Testis (tissue), 2 donors: Measurements from ENCODE around the gene GATA2.

Source experiments
- POLR2A ChIP-seq: fragments of 450-650 bp; IDR thresholded peaks from one replicate; pipeline ENCODE4 v1.6.1; 2017; ENCODE audit warnings: antibody characterized with exemption, mild to moderate bottlenecking, moderate library complexity
- TF ChIP-seq, protein P1 (sequence below), 3 experiments: fragments of 450-650 bp in 2 of 3; fragments of 200-600 bp in 1 of 3; sonication (generic) in 1 of 3; IDR thresholded peaks; one replicate each; pipeline ENCODE4 v1.5.1; 2016 to 2019; ENCODE audit warnings: antibody characterized with exemption in 3 of 3, mild to moderate bottlenecking in 2 of 3, moderate library complexity in 1 of 3

DNA sequence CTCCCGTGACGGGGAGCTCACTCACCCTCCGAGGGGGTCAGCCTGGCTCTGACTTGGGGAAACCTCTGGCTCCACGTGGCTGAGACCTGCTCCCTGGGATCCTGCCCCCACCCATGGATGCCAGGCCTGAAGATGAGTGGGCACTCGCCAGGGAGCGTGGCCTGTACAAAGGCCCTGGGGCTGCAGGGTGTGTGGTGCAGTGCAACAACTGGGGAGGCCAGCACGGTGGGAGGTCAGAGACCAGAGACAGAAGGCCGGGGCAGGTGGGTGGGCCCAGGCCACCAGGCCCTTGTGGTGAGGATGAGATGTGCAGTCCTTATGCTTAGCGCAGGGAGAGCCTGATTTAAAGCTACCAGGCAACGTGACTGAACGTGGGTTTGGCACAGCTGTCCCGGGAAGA, 31.3 kb downstream of the GATA2 start:
- TF ChIP-seq, protein P1, sequence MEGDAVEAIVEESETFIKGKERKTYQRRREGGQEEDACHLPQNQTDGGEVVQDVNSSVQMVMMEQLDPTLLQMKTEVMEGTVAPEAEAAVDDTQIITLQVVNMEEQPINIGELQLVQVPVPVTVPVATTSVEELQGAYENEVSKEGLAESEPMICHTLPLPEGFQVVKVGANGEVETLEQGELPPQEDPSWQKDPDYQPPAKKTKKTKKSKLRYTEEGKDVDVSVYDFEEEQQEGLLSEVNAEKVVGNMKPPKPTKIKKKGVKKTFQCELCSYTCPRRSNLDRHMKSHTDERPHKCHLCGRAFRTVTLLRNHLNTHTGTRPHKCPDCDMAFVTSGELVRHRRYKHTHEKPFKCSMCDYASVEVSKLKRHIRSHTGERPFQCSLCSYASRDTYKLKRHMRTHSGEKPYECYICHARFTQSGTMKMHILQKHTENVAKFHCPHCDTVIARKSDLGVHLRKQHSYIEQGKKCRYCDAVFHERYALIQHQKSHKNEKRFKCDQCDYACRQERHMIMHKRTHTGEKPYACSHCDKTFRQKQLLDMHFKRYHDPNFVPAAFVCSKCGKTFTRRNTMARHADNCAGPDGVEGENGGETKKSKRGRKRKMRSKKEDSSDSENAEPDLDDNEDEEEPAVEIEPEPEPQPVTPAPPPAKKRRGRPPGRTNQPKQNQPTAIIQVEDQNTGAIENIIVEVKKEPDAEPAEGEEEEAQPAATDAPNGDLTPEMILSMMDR (IDR thresholded peaks at IDR 0.05): no peak
- no peak for TF ChIP-seq POLR2A
